GM20000 (cell line): ENCODE results near the gene EXOSC5.
"Not testable (repeated sequence)": the region's sequence is repeated elsewhere in the genome, so short reads cannot be mapped to it uniquely, and the experiment has no call there.

Source experiments
- DNase-seq: peaks from one replicate; pipeline ENCODE4 v3.0.0; 2012; ENCODE audit warnings: low spot score
- CTCF ChIP-seq: IDR thresholded peaks from 2 replicates; pipeline ENCODE4 v1.5.1; 2012; ENCODE audit warnings: mild to moderate bottlenecking, control low read depth; ENCODE audit errors: extremely low read depth, missing control alignments

Gene EXOSC5

GRCh38 chr19:41351339-41352245, 45.6 kb downstream of the EXOSC5 start:
- TF ChIP-seq CTCF, result no peak
- peak; percentile 90 for DNase-seq

GRCh38 chr19:41350735-41351338, 46.3 kb downstream of the EXOSC5 start:
- DNase-seq, result no peak
- TF ChIP-seq CTCF, result no peak

- DNase-seq, result not testable (repeated sequence)
Measured at GRCh38 chr19:41346916-41347315, 50.2 kb downstream of the EXOSC5 start.

GRCh38 chr19:41344162-41344561, 53.0 kb downstream of the EXOSC5 start:
- DNase-seq, result no peak
- no peak for TF ChIP-seq CTCF

GRCh38 chr19:41341669-41342490, 55.3 kb downstream of the EXOSC5 start:
- DNase-seq, result no peak

GRCh38 chr19:41339936-41340335, 57.2 kb downstream of the EXOSC5 start:
- TF ChIP-seq CTCF, result no peak
- DNase-seq, result no peak

More at GRCh38 chr19:41341669-41342490, 55.3 kb downstream of the EXOSC5 start:
- no peak for TF ChIP-seq CTCF
